ENCODE measurements around the gene THEMIS2. TPM values are rescaled to one million over a fixed set of nuclear protein-coding genes. Genes with fewer than 3 reads are reported as not detected.

THEMIS2 gene
- polyA plus RNA-seq, 3 donors: 306 to 618 (median 344) TPM

DNA sequence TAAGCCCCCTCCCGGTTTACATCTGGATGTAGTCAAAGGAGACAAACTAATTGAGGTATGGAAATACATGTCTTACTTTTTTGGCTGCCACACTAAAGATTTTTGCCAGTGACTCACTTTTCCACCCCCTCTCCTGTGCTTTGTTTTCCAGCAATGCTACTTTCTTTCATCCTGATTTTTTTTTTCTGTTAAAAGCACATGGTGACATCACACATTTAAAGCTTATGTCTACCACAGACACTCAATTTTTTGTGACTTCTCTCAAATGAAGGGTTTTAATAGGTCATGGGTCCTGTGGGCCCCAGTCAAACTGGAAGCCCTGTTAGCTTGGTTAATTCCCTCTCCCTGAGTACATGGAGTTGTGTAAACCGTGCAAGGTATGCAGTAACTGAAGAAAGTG, 39.6 kb upstream of the THEMIS2 start:
- no peak overlapping the region for H3K4me2 ChIP-seq (replicated peaks; ENCODE audit: extremely low read depth, low read length, poor library complexity, severe bottlenecking)
- WGBS (ENCODE audit: insufficient coverage): no CpG with 5 or more reads among the region's 2 CpGs
- no peaks in the 10 kb centered on the region for H3K27me3 ChIP-seq (ENCODE audit: control insufficient read depth in 2 of 2, insufficient read depth in 2 of 2, low read length in 2 of 2)
- H3K79me2 ChIP-seq (ENCODE audit: insufficient read depth, low read length): peaks cover 68% of the 10 kb centered on the region
- H3K27ac ChIP-seq (ENCODE audit: low read depth in 1 of 2, low read length in 2 of 2): no peak overlapping the region
- no peaks in the 10 kb centered on the region for H3K9me3 ChIP-seq (replicated peaks in 1 of 2; ENCODE audit: control insufficient read depth in 1 of 2, insufficient read depth in 1 of 2, low read length in 2 of 2)
- peaks cover 30 to 42% of the 10 kb centered on the region in 2 donors for H3K36me3 ChIP-seq (replicated peaks in 1 of 2; ENCODE audit: control insufficient read depth in 1 of 2, insufficient read depth in 2 of 2, low read length in 2 of 2)
- Mint-ChIP-seq H3K4me3 (no peak overlapping the region), H3K27ac (no peak overlapping the region), H3K36me3 (peaks cover 27 to 34% of the 10 kb centered on the region in 2 donors), H3K27me3 (ENCODE audit: low read depth in 3 of 3) (no peaks in the 10 kb centered on the region), H3K4me1 (peaks cover 17% of the 10 kb centered on the region), H3K9me3 (peaks cover 0 to 4% (median 0%) of the 10 kb centered on the region in 7 donors)
- H3K9ac ChIP-seq (ENCODE audit: insufficient read depth, low read length, poor library complexity, severe bottlenecking): no peak overlapping the region
- no peak overlapping the region for H2AFZ ChIP-seq (ENCODE audit: insufficient read depth, low read depth, low read length, poor library complexity, severe bottlenecking)
- no peak for DNase-seq
- peaks cover 14% of the 10 kb centered on the region for H4K20me1 ChIP-seq (ENCODE audit: insufficient read depth, low read length)
- no peak overlapping the region for H3K4me3 ChIP-seq (replicated peaks in 1 of 3; ENCODE audit: low read depth in 2 of 3, low read length in 3 of 3)
- TF ChIP-seq CTCF (IDR thresholded peaks at IDR 0.05): no peak
- intact Hi-C loops (cut with micrococcal nuclease): no loop called here
- peaks cover 14 to 19% of the 10 kb centered on the region in 2 donors for H3K4me1 ChIP-seq (ENCODE audit: control insufficient read depth in 1 of 2, insufficient read depth in 2 of 2, low read length in 2 of 2)

DNA sequence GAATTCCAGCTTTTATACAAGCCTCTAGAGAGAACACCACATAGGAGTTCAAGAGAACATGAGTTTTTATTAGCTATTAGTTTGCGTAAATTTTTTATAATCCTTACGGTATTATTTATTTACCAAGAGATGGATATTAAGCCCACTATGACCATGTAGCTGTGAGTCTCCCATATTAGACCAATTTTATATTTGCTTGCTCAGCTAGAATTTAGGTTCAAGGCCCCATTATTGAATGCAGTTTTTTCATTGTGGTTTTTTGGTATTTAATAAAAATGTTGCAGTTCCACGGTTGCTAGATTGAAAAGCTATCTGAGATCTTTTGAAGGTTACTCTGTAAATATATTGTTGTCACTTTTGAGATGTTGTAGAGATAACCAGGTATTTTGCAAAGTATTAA, 38.9 kb upstream of the THEMIS2 start:
- Histone ChIP-seq H3K9ac (ENCODE audit: insufficient read depth, low read length, poor library complexity, severe bottlenecking) (no peak overlapping the region), H3K4me3 (replicated peaks in 1 of 3; ENCODE audit: low read depth in 2 of 3, low read length in 3 of 3) (no peak overlapping the region), H3K4me1 (ENCODE audit: control insufficient read depth in 1 of 2, insufficient read depth in 2 of 2, low read length in 2 of 2) (peaks cover 14 to 19% of the 10 kb centered on the region in 2 donors), H3K4me2 (replicated peaks; ENCODE audit: extremely low read depth, low read length, poor library complexity, severe bottlenecking) (no peak overlapping the region), H2AFZ (ENCODE audit: insufficient read depth, low read depth, low read length, poor library complexity, severe bottlenecking) (no peak overlapping the region), H3K79me2 (ENCODE audit: insufficient read depth, low read length) (peaks cover 68% of the 10 kb centered on the region), H3K36me3 (replicated peaks in 1 of 2; ENCODE audit: control insufficient read depth in 1 of 2, insufficient read depth in 2 of 2, low read length in 2 of 2) (peaks cover 30 to 42% of the 10 kb centered on the region in 2 donors), H3K27me3 (ENCODE audit: control insufficient read depth in 2 of 2, insufficient read depth in 2 of 2, low read length in 2 of 2) (no peaks in the 10 kb centered on the region), H3K9me3 (replicated peaks in 1 of 2; ENCODE audit: control insufficient read depth in 1 of 2, insufficient read depth in 1 of 2, low read length in 2 of 2) (no peaks in the 10 kb centered on the region), H3K27ac (ENCODE audit: low read depth in 1 of 2, low read length in 2 of 2) (no peak overlapping the region), H4K20me1 (ENCODE audit: insufficient read depth, low read length) (peaks cover 14% of the 10 kb centered on the region)
- Mint-ChIP-seq H3K4me3 (no peak overlapping the region), H3K27ac (no peak overlapping the region), H3K9me3 (peaks cover 0 to 5% (median 0%) of the 10 kb centered on the region in 7 donors), H3K27me3 (ENCODE audit: low read depth in 3 of 3) (no peaks in the 10 kb centered on the region), H3K36me3 (peaks cover 27 to 41% of the 10 kb centered on the region in 2 donors), H3K4me1 (peaks cover 17% of the 10 kb centered on the region)
- no peak for TF ChIP-seq CTCF (IDR thresholded peaks at IDR 0.05)
- WGBS (ENCODE audit: insufficient coverage): 100% methylated on average over 1 of the region's 3 CpGs
- no peak for DNase-seq
- intact Hi-C loops (cut with micrococcal nuclease): no loop called here

All from CD14-positive monocyte (primary cell).